ENCODE data around the gene TMA7.

Gene TMA7

GRCh38 chr3:48432411-48433371, 7.4 kb upstream of the TMA7 start:
- Mint-ChIP-seq H3K27ac (no peak overlapping the region), H3K4me3 (no peak overlapping the region), H3K9me3 (no peaks in the 10 kb centered on the region), H3K36me3 (ENCODE audit: low read depth) (peaks cover 33% of the 10 kb centered on the region), H3K27me3 (peaks cover 23% of the 10 kb centered on the region), H3K4me1 (ENCODE audit: low read depth) (peaks cover 13% of the 10 kb centered on the region)
- intact Hi-C loops (cut with micrococcal nuclease) = no loop called here

- Mint-ChIP-seq H3K27ac (no peak overlapping the region), H3K4me1 (ENCODE audit: low read depth) (peaks cover 13% of the 10 kb centered on the region), H3K9me3 (no peaks in the 10 kb centered on the region), H3K27me3 (peaks cover 15% of the 10 kb centered on the region), H3K36me3 (ENCODE audit: low read depth) (peaks cover 33% of the 10 kb centered on the region), H3K4me3 (no peak overlapping the region)
- intact Hi-C loops (cut with micrococcal nuclease) = no loop called here
Measured at GRCh38 chr3:48433472-48434118, 6.5 kb upstream of the TMA7 start.

- H3K36me3 Mint-ChIP-seq (ENCODE audit: low read depth) = peaks cover 35% of the 10 kb centered on the region
- no peak overlapping the region for H3K4me3 Mint-ChIP-seq
- intact Hi-C loops (cut with micrococcal nuclease) = no loop called here
- H3K9me3 Mint-ChIP-seq = no peaks in the 10 kb centered on the region
- peaks cover 14% of the 10 kb centered on the region for H3K4me1 Mint-ChIP-seq (ENCODE audit: low read depth)
- peaks cover 13% of the 10 kb centered on the region for H3K27me3 Mint-ChIP-seq
- H3K27ac Mint-ChIP-seq = no peak overlapping the region
Measured at GRCh38 chr3:48434591-48435222, 5.3 kb upstream of the TMA7 start.

- Mint-ChIP-seq H3K27ac (no peak overlapping the region), H3K4me1 (ENCODE audit: low read depth) (peaks cover 12% of the 10 kb centered on the region), H3K27me3 (peaks cover 8% of the 10 kb centered on the region), H3K36me3 (ENCODE audit: low read depth) (peaks cover 40% of the 10 kb centered on the region), H3K4me3 (no peak overlapping the region), H3K9me3 (no peaks in the 10 kb centered on the region)
- intact Hi-C loops (cut with micrococcal nuclease) = no loop called here
Measured at GRCh38 chr3:48435223-48435595, 4.8 kb upstream of the TMA7 start.

- peaks cover 1% of the 10 kb centered on the region for H3K27me3 Mint-ChIP-seq
- H3K4me1 Mint-ChIP-seq (ENCODE audit: low read depth) = peaks cover 16% of the 10 kb centered on the region
- no peak overlapping the region for H3K27ac Mint-ChIP-seq
- intact Hi-C loops (cut with micrococcal nuclease) = loop anchor here (1.0 to 2.0 kb wide), 4 partner anchors 35 to 241 kb away; no protein-coding TSS in a partner anchor
- no peaks in the 10 kb centered on the region for H3K9me3 Mint-ChIP-seq
- no peak overlapping the region for H3K4me3 Mint-ChIP-seq
- peaks cover 47% of the 10 kb centered on the region for H3K36me3 Mint-ChIP-seq (ENCODE audit: low read depth)
Measured at GRCh38 chr3:48435774-48436476, 4.1 kb upstream of the TMA7 start.

GRCh38 chr3:48436477-48436787, 3.6 kb upstream of the TMA7 start:
- H3K27me3 Mint-ChIP-seq = no peaks in the 10 kb centered on the region
- peaks cover 48% of the 10 kb centered on the region for H3K36me3 Mint-ChIP-seq (ENCODE audit: low read depth)
- no peak overlapping the region for H3K4me3 Mint-ChIP-seq
- no peaks in the 10 kb centered on the region for H3K9me3 Mint-ChIP-seq
- intact Hi-C loops (cut with micrococcal nuclease) = loop anchor here (1.0 to 2.0 kb wide), 4 partner anchors 35 to 242 kb away; no protein-coding TSS in a partner anchor
- H3K4me1 Mint-ChIP-seq (ENCODE audit: low read depth) = peaks cover 16% of the 10 kb centered on the region
- no peak overlapping the region for H3K27ac Mint-ChIP-seq

- Mint-ChIP-seq H3K36me3 (ENCODE audit: low read depth) (peaks cover 48% of the 10 kb centered on the region), H3K27me3 (no peaks in the 10 kb centered on the region), H3K27ac (no peak overlapping the region), H3K4me3 (no peak overlapping the region), H3K9me3 (no peaks in the 10 kb centered on the region), H3K4me1 (ENCODE audit: low read depth) (peaks cover 12% of the 10 kb centered on the region)
- intact Hi-C loops (cut with micrococcal nuclease) = loop anchor here (1.0 to 2.0 kb wide), 4 partner anchors 36 to 242 kb away; no protein-coding TSS in a partner anchor
Measured at GRCh38 chr3:48436855-48437254, 3.2 kb upstream of the TMA7 start.

- Mint-ChIP-seq H3K27ac (peak overlapping the region; percentile 55), H3K36me3 (ENCODE audit: low read depth) (peaks cover 48% of the 10 kb centered on the region), H3K4me3 (no peak overlapping the region), H3K9me3 (no peaks in the 10 kb centered on the region), H3K27me3 (no peaks in the 10 kb centered on the region), H3K4me1 (ENCODE audit: low read depth) (peaks cover 10% of the 10 kb centered on the region)
- intact Hi-C loops (cut with micrococcal nuclease) = loop anchor here (2.0 kb wide), 2 partner anchors 205 to 243 kb away; no protein-coding TSS in a partner anchor
Measured at GRCh38 chr3:48437812-48438211, 2.2 kb upstream of the TMA7 start.

GRCh38 chr3:48440590-48440958, 517 bp downstream of the TMA7 start:
- Mint-ChIP-seq H3K36me3 (ENCODE audit: low read depth) (peaks cover 51% of the 10 kb centered on the region), H3K27ac (peak overlapping the region; percentile 86), H3K9me3 (no peaks in the 10 kb centered on the region), H3K4me3 (peak overlapping the region; percentile 87), H3K27me3 (no peaks in the 10 kb centered on the region), H3K4me1 (ENCODE audit: low read depth) (peaks cover 10% of the 10 kb centered on the region)
- intact Hi-C loops (cut with micrococcal nuclease) = no loop called here

GRCh38 chr3:48441940-48442339, 1.9 kb downstream of the TMA7 start:
- Mint-ChIP-seq H3K9me3 (no peaks in the 10 kb centered on the region), H3K4me3 (no peak overlapping the region), H3K4me1 (ENCODE audit: low read depth) (peaks cover 19% of the 10 kb centered on the region), H3K36me3 (ENCODE audit: low read depth) (peaks cover 59% of the 10 kb centered on the region), H3K27me3 (no peaks in the 10 kb centered on the region), H3K27ac (no peak overlapping the region)
- intact Hi-C loops (cut with micrococcal nuclease) = no loop called here

GRCh38 chr3:48445277-48445882, 5.3 kb downstream of the TMA7 start:
- Mint-ChIP-seq H3K27ac (no peak overlapping the region), H3K4me3 (no peak overlapping the region), H3K27me3 (no peaks in the 10 kb centered on the region), H3K9me3 (no peaks in the 10 kb centered on the region), H3K36me3 (ENCODE audit: low read depth) (peaks cover 54% of the 10 kb centered on the region), H3K4me1 (ENCODE audit: low read depth) (peaks cover 33% of the 10 kb centered on the region)
- intact Hi-C loops (cut with micrococcal nuclease) = no loop called here

GRCh38 chr3:48446043-48446424, 6.0 kb downstream of the TMA7 start:
- Mint-ChIP-seq H3K36me3 (ENCODE audit: low read depth) (peaks cover 54% of the 10 kb centered on the region), H3K27me3 (no peaks in the 10 kb centered on the region), H3K4me3 (peak overlapping the region; percentile 79), H3K4me1 (ENCODE audit: low read depth) (peaks cover 28% of the 10 kb centered on the region), H3K9me3 (no peaks in the 10 kb centered on the region), H3K27ac (peak overlapping the region; percentile 93)
- intact Hi-C loops (cut with micrococcal nuclease) = no loop called here

- Mint-ChIP-seq H3K4me1 (ENCODE audit: low read depth) (peaks cover 28% of the 10 kb centered on the region), H3K36me3 (ENCODE audit: low read depth) (peaks cover 57% of the 10 kb centered on the region), H3K27ac (peak within 1 kb of the TSS; percentile 93), H3K27me3 (no peaks in the 10 kb centered on the region), H3K4me3 (peak within 1 kb of the TSS; percentile 79), H3K9me3 (no peaks in the 10 kb centered on the region)
- intact Hi-C loops (cut with micrococcal nuclease) = no loop called here
Measured at GRCh38 chr3:48446425-48447193, 6.6 kb downstream of the TMA7 start, which contains the start of gene ATRIP. TSS of gene ATRIP (plus strand) at chr3:48446737. CDS start at chr3:48446846, 109 bp downstream.
